HEK293 (cell line): ENCODE results near the gene GABBR2.
A peak's percentile ranks its signal among the peaks of the same experiment; 100 is the strongest.

Experiments
- CTCF ChIA-PET: fragments of 350-600 bp; formaldehyde crosslinking; extraction: SDS; loops from one replicate; lab custom pipeline; 2021; ENCODE audit warnings: antibody characterized with exemption; lab: Yijun Ruan, JAX
- POLR2A ChIA-PET: fragments of 300-600 bp; formaldehyde crosslinking; extraction: SDS; loops from one replicate; lab custom pipeline; 2020; ENCODE audit warnings: antibody characterized with exemption, inconsistent platforms; lab: Yijun Ruan, JAX
- H3K27ac ChIP-seq: fragments of 200-500 bp; sonication (Bioruptor generic); 2 replicates; pipeline ENCODE4 v1.5.1; 2014; ENCODE audit warnings: low read depth, low read length, control low read depth, inconsistent platforms; ENCODE audit errors: extremely low read depth
- H3K36me3 ChIP-seq, 2 experiments: fragments of 200-500 bp in 1 of 2; sonication (Bioruptor generic) in 1 of 2; 1 replicate in 1 of 2; 2 replicates in 1 of 2; pipeline ENCODE4 v1.5.1; 2014 to 2017; ENCODE audit warnings: inconsistent platforms in 2 of 2, low read length in 2 of 2; ENCODE audit not compliant: control insufficient read depth in 2 of 2, insufficient read depth in 1 of 2
- H3K4me1 ChIP-seq: fragments of 200-500 bp; sonication (Bioruptor generic); 2 replicates; pipeline ENCODE4 v1.5.1; 2014; ENCODE audit warnings: mild to moderate bottlenecking, low read length, inconsistent platforms; ENCODE audit not compliant: control insufficient read depth, insufficient read depth
- H3K4me3 ChIP-seq: 2 replicates; pipeline ENCODE4 v1.5.1; 2011; ENCODE audit warnings: low read depth, mild to moderate bottlenecking, control low read depth, low read length, moderate library complexity
- H3K9me3 ChIP-seq: fragments of 200-500 bp; sonication (Bioruptor generic); 2 replicates; pipeline ENCODE4 v1.5.1; 2014; ENCODE audit warnings: low read depth, low read length, inconsistent platforms; ENCODE audit not compliant: control insufficient read depth, insufficient read depth
- EGR2 ChIP-seq: fragments of 450-650 bp; formaldehyde crosslinking; IDR thresholded peaks from 2 replicates; pipeline ENCODE4 v1.5.1; 2016; ENCODE audit warnings: low read depth, missing biosample characterization, missing genetic modification characterization
- HOXA7 ChIP-seq: sonication (generic); formaldehyde crosslinking; IDR thresholded peaks from 2 replicates; pipeline ENCODE4 v1.8.1; 2022; ENCODE audit warnings: missing genetic modification reagents, borderline replicate concordance
- IKZF3 ChIP-seq: fragments of 450-650 bp; IDR thresholded peaks from 2 replicates; pipeline ENCODE4 v1.5.0; 2018; ENCODE audit warnings: missing biosample characterization, mild to moderate bottlenecking, missing genetic modification characterization, moderate library complexity
- KLF16 ChIP-seq: fragments of 450-650 bp; formaldehyde crosslinking; IDR thresholded peaks from 2 replicates; pipeline ENCODE4 v1.5.1; 2017; ENCODE audit warnings: missing biosample characterization, missing genetic modification characterization
- KLF7 ChIP-seq: fragments of 450-650 bp; formaldehyde crosslinking; IDR thresholded peaks from 2 replicates; pipeline ENCODE4 v1.5.1; 2016; ENCODE audit warnings: missing biosample characterization, missing genetic modification characterization, borderline replicate concordance
- KLF9 ChIP-seq: fragments of 450-650 bp; formaldehyde crosslinking; IDR thresholded peaks from 2 replicates; pipeline ENCODE4 v1.5.1; 2016; ENCODE audit warnings: missing biosample characterization, missing genetic modification characterization, low read depth
- OVOL3 ChIP-seq: fragments of 450-650 bp; formaldehyde crosslinking; IDR thresholded peaks from 2 replicates; pipeline ENCODE4 v1.5.1; 2016; ENCODE audit warnings: missing biosample characterization, missing genetic modification characterization
- ZBTB44 ChIP-seq: fragments of 450-650 bp; IDR thresholded peaks from 2 replicates; pipeline ENCODE4 v1.5.1; 2018; ENCODE audit warnings: missing biosample characterization, mild to moderate bottlenecking, missing genetic modification characterization
- ZBTB48 ChIP-seq: fragments of 450-650 bp; formaldehyde crosslinking; IDR thresholded peaks from 2 replicates; pipeline ENCODE4 v1.5.1; 2016; ENCODE audit warnings: missing biosample characterization, missing genetic modification characterization
- ZFHX2 ChIP-seq: fragments of 450-650 bp; formaldehyde crosslinking; conservative IDR thresholded peaks from 2 replicates; pipeline ENCODE4 v1.5.1; 2016; ENCODE audit warnings: missing biosample characterization, missing genetic modification characterization
- ZNF138 ChIP-seq: fragments of 450-650 bp; formaldehyde crosslinking; IDR thresholded peaks from 2 replicates; pipeline ENCODE4 v1.5.1; 2016; ENCODE audit warnings: missing biosample characterization, missing genetic modification characterization, borderline replicate concordance
- ZNF169 ChIP-seq: fragments of 450-650 bp; formaldehyde crosslinking; IDR thresholded peaks from 2 replicates; pipeline ENCODE4 v1.5.1; 2016; ENCODE audit warnings: missing biosample characterization, missing genetic modification characterization
- ZNF266 ChIP-seq: fragments of 450-650 bp; formaldehyde crosslinking; IDR thresholded peaks from 2 replicates; pipeline ENCODE4 v1.5.1; 2016; ENCODE audit warnings: missing biosample characterization, missing genetic modification characterization, low read depth
- ZNF324 ChIP-seq: fragments of 450-650 bp; formaldehyde crosslinking; IDR thresholded peaks from 2 replicates; pipeline ENCODE4 v1.5.1; 2016; ENCODE audit warnings: missing biosample characterization, missing genetic modification characterization
- ZNF335 ChIP-seq: fragments of 450-650 bp; formaldehyde crosslinking; conservative IDR thresholded peaks from 2 replicates; pipeline ENCODE4 v1.5.1; 2016; ENCODE audit warnings: missing biosample characterization, missing genetic modification characterization
- ZNF433 ChIP-seq: fragments of 450-650 bp; formaldehyde crosslinking; IDR thresholded peaks from 2 replicates; pipeline ENCODE4 v1.5.1; 2016; ENCODE audit warnings: missing biosample characterization, missing genetic modification characterization, low read depth
- ZNF521 ChIP-seq: fragments of 450-650 bp; formaldehyde crosslinking; IDR thresholded peaks from 2 replicates; pipeline ENCODE4 v1.5.1; 2017; ENCODE audit warnings: missing biosample characterization, mild to moderate bottlenecking, missing genetic modification characterization
- ZNF571 ChIP-seq: fragments of 450-650 bp; formaldehyde crosslinking; IDR thresholded peaks from 2 replicates; pipeline ENCODE4 v1.5.0; 2017; ENCODE audit warnings: missing biosample characterization, missing genetic modification characterization
- ZNF580 ChIP-seq: fragments of 450-650 bp; formaldehyde crosslinking; IDR thresholded peaks from 2 replicates; pipeline ENCODE4 v1.5.1; 2016; ENCODE audit warnings: missing biosample characterization, missing genetic modification characterization
- ZNF600 ChIP-seq: fragments of 450-650 bp; formaldehyde crosslinking; IDR thresholded peaks from 2 replicates; pipeline ENCODE4 v1.5.1; 2016; ENCODE audit warnings: missing biosample characterization, missing genetic modification characterization
- ZNF670 ChIP-seq: fragments of 450-650 bp; formaldehyde crosslinking; IDR thresholded peaks from 2 replicates; pipeline ENCODE4 v1.5.1; 2016; ENCODE audit warnings: missing biosample characterization, missing genetic modification characterization, low read depth
- ZNF677 ChIP-seq: fragments of 450-650 bp; IDR thresholded peaks from 2 replicates; pipeline ENCODE4 v1.5.0; 2018; ENCODE audit warnings: missing biosample characterization, mild to moderate bottlenecking, missing genetic modification characterization, moderate library complexity
- ZNF692 ChIP-seq: fragments of 450-650 bp; formaldehyde crosslinking; IDR thresholded peaks from 2 replicates; pipeline ENCODE4 v1.5.1; 2016; ENCODE audit warnings: missing biosample characterization, missing genetic modification characterization
- ZNF792 ChIP-seq: fragments of 450-650 bp; formaldehyde crosslinking; IDR thresholded peaks from 2 replicates; pipeline ENCODE4 v1.5.1; 2016; ENCODE audit warnings: missing biosample characterization, missing genetic modification characterization
- ZSCAN23 ChIP-seq: fragments of 450-650 bp; formaldehyde crosslinking; IDR thresholded peaks from 2 replicates; pipeline ENCODE4 v1.5.1; 2016; ENCODE audit warnings: missing biosample characterization, missing genetic modification characterization
- ZSCAN4 ChIP-seq: fragments of 450-650 bp; formaldehyde crosslinking; IDR thresholded peaks from 2 replicates; pipeline ENCODE4 v1.5.1; 2017; ENCODE audit warnings: missing biosample characterization, missing genetic modification characterization
- TF ChIP-seq, protein P1 (sequence below): fragments of 450-650 bp; formaldehyde crosslinking; optimal IDR thresholded peaks from 2 replicates; pipeline ENCODE3; 2016; ENCODE audit warnings: missing biosample characterization, mild to moderate bottlenecking, missing genetic modification characterization

GABBR2 gene

DNA sequence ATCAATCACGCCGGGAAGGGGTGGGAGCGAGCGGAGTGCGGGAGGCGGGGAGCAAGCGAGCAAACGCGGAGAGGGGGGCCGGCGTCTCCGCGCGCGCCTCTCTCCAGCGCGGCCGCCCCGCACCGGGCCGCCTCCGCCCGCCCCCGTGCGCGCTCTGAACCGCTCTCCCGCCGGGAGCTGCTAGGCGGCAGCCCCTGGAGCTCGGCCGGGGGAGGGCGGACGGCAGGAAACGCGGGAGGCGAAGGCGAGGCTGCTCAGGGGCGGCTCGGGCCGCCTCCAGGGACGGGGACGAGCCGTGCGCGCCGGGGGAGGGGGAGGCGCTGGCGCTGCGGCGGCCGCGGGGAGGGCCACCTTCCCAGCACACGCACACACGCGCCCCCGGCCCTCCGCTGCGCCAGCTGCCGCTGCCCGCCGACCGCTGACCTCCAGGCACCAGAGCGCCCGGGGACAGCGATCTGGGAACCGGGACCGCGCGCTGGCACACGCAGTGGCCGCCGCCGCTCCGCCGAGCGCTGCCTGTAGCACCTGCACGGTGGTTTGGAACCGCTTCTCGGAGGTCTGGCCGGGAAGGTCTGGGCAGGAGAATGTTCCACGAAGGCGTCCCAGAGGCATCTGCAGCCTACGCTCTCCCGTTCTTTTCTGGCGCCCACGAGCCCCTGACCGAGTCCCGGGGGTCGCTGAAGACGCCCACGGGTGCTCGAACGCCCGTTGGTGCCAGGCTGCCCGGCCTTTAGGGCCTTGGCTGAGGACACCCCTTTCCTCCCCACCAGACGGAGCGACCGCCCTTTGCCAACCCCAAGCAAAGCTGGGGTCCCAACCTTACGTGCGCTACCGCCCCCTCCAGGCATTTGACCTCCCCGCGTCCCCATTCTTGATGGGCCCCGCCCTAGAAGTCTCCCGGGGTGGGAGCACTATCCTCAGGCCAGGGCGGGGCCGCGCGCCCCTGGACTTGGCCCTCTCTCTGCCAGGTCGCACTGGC lies at the start of gene GABBR2:
TSS of gene GABBR2 (minus strand) at position 3 of the 979 bp plus-strand sequence. CDS start 198 bp downstream, outside the sequence.
- no peak within 1 kb of the TSS for H3K27ac ChIP-seq
- no peaks in the 10 kb centered on the region for H3K36me3 ChIP-seq
- H3K9me3 ChIP-seq, result no peaks in the 10 kb centered on the region
- no peak for TF ChIP-seq ZNF266 (tag by site-specific recombination)
- peak; percentile 76 for TF ChIP-seq ZNF335 (tag by site-specific recombination)
- no peak for TF ChIP-seq ZBTB48 (tag by site-specific recombination)
- TF ChIP-seq ZNF580, result no peak
- TF ChIP-seq ZSCAN23 (tag by site-specific recombination), result no peak
- no peak for TF ChIP-seq ZNF792
- TF ChIP-seq ZNF670 (tag by site-specific recombination), result no peak
- TF ChIP-seq KLF16 (tag by site-specific recombination), result no peak
- no peak for TF ChIP-seq HOXA7 (CRISPR knock-in tag)
- TF ChIP-seq ZNF600 (tag by site-specific recombination), result no peak
- TF ChIP-seq ZNF677 (tag by site-specific recombination), result no peak
- TF ChIP-seq KLF7 (tag by site-specific recombination), result no peak
- TF ChIP-seq ZNF169 (tag by site-specific recombination), result no peak
- TF ChIP-seq IKZF3 (tag by site-specific recombination), result no peak
- TF ChIP-seq ZNF324, result no peak
- peak; percentile 49 for TF ChIP-seq ZFHX2 (tag by site-specific recombination)
- peak; percentile 23; the same call in 1 of the 2 replicates for TF ChIP-seq EGR2 (tag by site-specific recombination)
- TF ChIP-seq ZNF521 (tag by site-specific recombination), result no peak
- TF ChIP-seq, protein P1, sequence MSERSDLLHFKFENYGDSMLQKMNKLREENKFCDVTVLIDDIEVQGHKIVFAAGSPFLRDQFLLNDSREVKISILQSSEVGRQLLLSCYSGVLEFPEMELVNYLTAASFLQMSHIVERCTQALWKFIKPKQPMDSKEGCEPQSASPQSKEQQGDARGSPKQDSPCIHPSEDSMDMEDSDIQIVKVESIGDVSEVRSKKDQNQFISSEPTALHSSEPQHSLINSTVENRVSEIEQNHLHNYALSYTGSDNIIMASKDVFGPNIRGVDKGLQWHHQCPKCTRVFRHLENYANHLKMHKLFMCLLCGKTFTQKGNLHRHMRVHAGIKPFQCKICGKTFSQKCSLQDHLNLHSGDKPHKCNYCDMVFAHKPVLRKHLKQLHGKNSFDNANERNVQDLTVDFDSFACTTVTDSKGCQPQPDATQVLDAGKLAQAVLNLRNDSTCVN (tag by site-specific recombination), result peak; percentile 53
- TF ChIP-seq OVOL3 (tag by site-specific recombination), result no peak
- TF ChIP-seq ZNF571 (tag by site-specific recombination), result no peak
- no peak for TF ChIP-seq ZNF692 (tag by site-specific recombination)
- TF ChIP-seq, all 188 proteins: peak for 4
- CTCF ChIA-PET, result interaction anchor here (0.7 to 1.5 kb wide), 6 partner anchors 42 to 395 kb away, joined by 3 to 5 read pairs (median 3); no protein-coding TSS in a partner anchor
- no peaks in the 10 kb centered on the region for H3K4me1 ChIP-seq
- POLR2A ChIA-PET, result no interaction called here
- H3K4me3 ChIP-seq, result peak within 1 kb of the TSS; percentile 43

DNA sequence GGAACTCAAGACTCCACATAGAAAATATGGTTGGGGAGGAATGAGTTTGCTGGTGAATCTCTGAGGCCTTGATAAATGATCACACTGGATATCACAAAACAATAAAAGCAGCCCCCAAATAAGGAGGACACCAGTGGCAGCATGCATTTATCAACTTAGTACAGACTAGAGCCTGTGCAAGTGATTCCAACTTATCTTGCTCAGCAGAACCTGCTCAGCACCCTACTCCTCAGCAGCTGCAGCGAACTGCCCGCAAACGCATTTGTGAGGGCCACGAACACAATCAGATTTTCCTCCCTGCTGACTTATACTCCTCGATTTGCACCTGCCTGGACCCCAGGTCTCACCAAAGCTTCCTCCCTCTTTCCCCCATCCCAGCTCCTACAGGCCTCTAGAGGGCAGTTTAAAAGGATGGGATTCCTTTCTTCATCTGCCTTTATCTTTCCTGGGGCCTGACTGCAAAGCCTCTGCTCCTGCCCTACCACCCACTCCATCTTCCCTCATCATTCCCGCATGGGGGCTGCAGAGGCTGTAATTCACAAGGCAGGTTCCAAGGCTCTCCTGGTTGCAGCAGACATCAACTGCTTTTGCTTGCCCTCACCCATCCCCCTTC lies 46.4 kb upstream of the GABBR2 start:
- Histone ChIP-seq H3K4me3 (no peak overlapping the region), H3K4me1 (no peaks in the 10 kb centered on the region), H3K36me3 (peaks cover 0 to 85% of the 10 kb centered on the region in 2 experiments; a peak in 1 of 3 replicates), H3K9me3 (no peaks in the 10 kb centered on the region), H3K27ac (no peak overlapping the region)
- ChIA-PET CTCF (no interaction called here), POLR2A (no interaction called here)
- TF ChIP-seq ZNF138 (no peak), ZBTB44 (tag by site-specific recombination) (no peak), EGR2 (tag by site-specific recombination) (0 out of 2 replicates have a peak, but pooled peaks have one; percentile 15), KLF9 (tag by site-specific recombination) (no peak), ZSCAN4 (no peak), ZNF433 (tag by site-specific recombination) (no peak)
